ENCODE results near the gene ADSS1. TPM values are rescaled to one million over a fixed set of nuclear protein-coding genes. Genes with fewer than 3 reads are reported as not detected.

Gene ADSS1
- total RNA-seq, 4 donors from 2014 or later, result 4.4 to 11.3 (median 7.1) TPM; not detected in 1

DNA sequence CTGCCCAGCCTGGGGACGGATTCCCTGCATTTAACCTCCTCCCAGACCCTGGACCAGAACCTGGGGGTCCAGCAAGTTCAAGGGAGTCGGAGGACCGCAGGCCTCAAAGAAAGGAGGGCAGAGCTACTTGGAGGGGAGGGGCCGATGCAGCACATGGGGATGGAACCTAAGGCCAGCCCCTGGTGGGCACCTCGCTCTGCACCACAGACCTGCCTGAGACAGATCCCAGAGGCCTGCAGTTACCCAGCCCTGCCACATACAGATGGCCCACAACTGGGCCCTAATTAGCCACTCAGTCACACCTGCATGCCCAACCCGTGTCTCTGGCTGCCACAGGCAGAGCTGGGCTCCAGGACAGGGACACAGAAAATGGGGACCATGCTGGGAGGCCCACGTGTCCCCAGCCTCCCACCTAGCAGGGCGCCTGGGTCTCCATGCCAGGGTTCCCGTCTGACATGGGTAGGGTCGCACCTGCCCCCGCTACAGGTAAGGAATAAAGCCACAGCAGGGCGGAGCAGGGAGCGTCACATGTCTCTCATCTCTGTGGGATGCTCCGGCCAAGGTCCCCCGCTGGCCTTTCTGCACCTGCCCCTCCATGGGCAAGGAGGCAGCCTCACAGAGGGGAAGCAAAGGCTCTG, 54.8 kb downstream of the ADSS1 start:
- Histone ChIP-seq H3K9me3 (no peaks in the 10 kb centered on the region), H3K4me1 (no peaks in the 10 kb centered on the region), H3K36me3 (no peaks in the 10 kb centered on the region), H3K27ac (no peak overlapping the region), H3K27me3 (no peaks in the 10 kb centered on the region), H3K4me3 (no peak overlapping the region)
- TF ChIP-seq, protein P1, sequence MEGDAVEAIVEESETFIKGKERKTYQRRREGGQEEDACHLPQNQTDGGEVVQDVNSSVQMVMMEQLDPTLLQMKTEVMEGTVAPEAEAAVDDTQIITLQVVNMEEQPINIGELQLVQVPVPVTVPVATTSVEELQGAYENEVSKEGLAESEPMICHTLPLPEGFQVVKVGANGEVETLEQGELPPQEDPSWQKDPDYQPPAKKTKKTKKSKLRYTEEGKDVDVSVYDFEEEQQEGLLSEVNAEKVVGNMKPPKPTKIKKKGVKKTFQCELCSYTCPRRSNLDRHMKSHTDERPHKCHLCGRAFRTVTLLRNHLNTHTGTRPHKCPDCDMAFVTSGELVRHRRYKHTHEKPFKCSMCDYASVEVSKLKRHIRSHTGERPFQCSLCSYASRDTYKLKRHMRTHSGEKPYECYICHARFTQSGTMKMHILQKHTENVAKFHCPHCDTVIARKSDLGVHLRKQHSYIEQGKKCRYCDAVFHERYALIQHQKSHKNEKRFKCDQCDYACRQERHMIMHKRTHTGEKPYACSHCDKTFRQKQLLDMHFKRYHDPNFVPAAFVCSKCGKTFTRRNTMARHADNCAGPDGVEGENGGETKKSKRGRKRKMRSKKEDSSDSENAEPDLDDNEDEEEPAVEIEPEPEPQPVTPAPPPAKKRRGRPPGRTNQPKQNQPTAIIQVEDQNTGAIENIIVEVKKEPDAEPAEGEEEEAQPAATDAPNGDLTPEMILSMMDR (IDR thresholded peaks at IDR 0.05), result no peak
- TF ChIP-seq POLR2AphosphoS5 (IDR thresholded peaks at IDR 0.05) (no peak), EP300 (IDR thresholded peaks at IDR 0.05; ENCODE audit: low read depth) (no peak), POLR2A (IDR thresholded peaks at IDR 0.05) (no peak)
- DNase-seq, result no peak
- in situ Hi-C loops (cut with MboI; ENCODE audit: low pct_ligation_motif_present in 1 of 4, low pct_unique_long_range_greater_than_20kb in 1 of 4, low sequenced_read_pairs in 3 of 4), result no loop called here
- intact Hi-C loops (cut with DNase I; ENCODE audit: low total_unique reads), result no loop called here
- 86% methylated on average over 15 of the region's 15 CpGs; no CpG with 5 or more reads in 1 of the 2 donors for WGBS, 2 donors (ENCODE audit: low coverage in 1 of 2)

DNA sequence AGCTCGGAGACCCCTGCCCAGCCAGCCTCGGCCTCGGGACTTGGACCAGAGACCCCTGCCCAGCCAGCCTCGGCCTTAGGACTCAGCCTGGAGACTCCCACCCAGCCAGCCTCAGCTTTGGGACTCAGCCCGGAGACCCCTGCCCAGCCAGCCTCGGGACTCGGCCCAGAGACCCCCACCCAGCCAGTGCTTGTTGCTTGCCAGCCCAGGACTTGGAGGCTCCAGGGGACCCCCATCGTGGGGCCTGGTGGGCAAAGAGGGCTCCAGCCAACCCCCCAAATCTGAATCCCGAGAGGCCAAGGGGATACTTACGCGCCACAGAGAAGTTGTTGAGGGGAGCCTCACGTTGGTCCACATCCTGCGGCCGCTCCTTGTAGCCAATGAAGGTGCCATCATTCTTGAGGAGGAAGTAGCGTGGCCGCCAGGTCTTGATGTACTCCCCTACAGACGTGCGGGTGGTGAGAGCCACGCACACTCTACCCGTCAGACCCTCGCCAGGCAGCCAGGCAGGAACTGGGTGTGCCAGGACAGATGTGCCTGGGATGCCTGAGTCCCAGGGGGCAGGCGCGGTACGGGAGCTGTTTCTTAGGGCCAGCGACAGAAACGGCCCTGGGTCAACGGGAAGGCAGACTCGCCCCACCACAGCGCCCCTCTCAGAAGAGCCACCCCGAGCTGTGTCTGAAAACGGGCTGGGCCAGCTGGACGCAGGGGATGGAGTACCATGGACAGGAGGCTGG, 55.9 kb downstream of the ADSS1 start:
- no peak overlapping the region for H3K4me3 ChIP-seq
- no peaks in the 10 kb centered on the region for H3K36me3 ChIP-seq
- in situ Hi-C loops (cut with MboI; ENCODE audit: low pct_ligation_motif_present in 1 of 4, low pct_unique_long_range_greater_than_20kb in 1 of 4, low sequenced_read_pairs in 3 of 4) (no loop called here), intact Hi-C loops (cut with DNase I; ENCODE audit: low total_unique reads) (no loop called here)
- no peak for TF ChIP-seq POLR2AphosphoS5 (IDR thresholded peaks at IDR 0.05)
- DNase-seq, result no peak
- 90% methylated on average over 28 of the region's 32 CpGs; no CpG with 5 or more reads in 1 of the 2 donors for WGBS, 2 donors (ENCODE audit: low coverage in 1 of 2)
- no peaks in the 10 kb centered on the region for H3K4me1 ChIP-seq
- H3K9me3 ChIP-seq, result no peaks in the 10 kb centered on the region
- no peak overlapping the region for H3K27ac ChIP-seq
- no peaks in the 10 kb centered on the region for H3K27me3 ChIP-seq

DNA sequence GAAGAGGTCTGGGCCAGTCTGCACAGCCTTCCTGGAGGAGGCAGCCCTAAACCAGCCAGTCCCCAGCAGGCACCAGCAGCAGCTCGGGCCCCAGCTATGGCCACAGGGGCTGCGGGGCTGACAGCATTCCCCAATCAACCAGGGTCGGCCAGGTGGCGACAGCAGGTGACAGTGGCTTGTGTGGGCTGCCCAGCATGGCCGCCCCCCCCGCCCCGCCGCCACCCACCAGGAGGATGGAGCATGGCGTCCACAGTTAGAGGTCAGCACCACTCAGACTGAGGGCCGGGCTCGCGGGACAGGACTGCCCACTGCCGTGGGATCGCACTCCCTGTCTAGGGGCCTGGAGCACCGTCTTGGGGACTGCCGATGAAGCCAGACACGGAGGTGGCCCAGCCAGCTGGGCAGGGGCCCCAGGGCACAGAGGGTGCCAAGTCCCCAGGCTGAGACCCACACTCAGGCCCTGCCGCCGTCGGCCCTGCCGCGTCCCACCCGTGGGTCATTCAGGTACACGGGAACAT, 56.5 kb downstream of the ADSS1 start:
- Histone ChIP-seq H3K27me3 (no peaks in the 10 kb centered on the region), H3K36me3 (no peaks in the 10 kb centered on the region), H3K9me3 (no peaks in the 10 kb centered on the region), H3K27ac (no peak overlapping the region), H3K4me1 (no peaks in the 10 kb centered on the region), H3K4me3 (no peak overlapping the region)
- 90% methylated on average over 11 of the region's 24 CpGs; no CpG with 5 or more reads in 1 of the 2 donors for WGBS, 2 donors (ENCODE audit: low coverage in 1 of 2)
- TF ChIP-seq POLR2A (IDR thresholded peaks at IDR 0.05), result no peak
- no peak for TF ChIP-seq EP300 (IDR thresholded peaks at IDR 0.05; ENCODE audit: low read depth)
- no peak for TF ChIP-seq POLR2AphosphoS5 (IDR thresholded peaks at IDR 0.05)
- TF ChIP-seq, protein P1 (IDR thresholded peaks at IDR 0.05), result no peak
- intact Hi-C loops (cut with DNase I; ENCODE audit: low total_unique reads), result no loop called here
- in situ Hi-C loops (cut with MboI; ENCODE audit: low pct_ligation_motif_present in 1 of 4, low pct_unique_long_range_greater_than_20kb in 1 of 4, low sequenced_read_pairs in 3 of 4), result no loop called here
- no peak for DNase-seq

DNA sequence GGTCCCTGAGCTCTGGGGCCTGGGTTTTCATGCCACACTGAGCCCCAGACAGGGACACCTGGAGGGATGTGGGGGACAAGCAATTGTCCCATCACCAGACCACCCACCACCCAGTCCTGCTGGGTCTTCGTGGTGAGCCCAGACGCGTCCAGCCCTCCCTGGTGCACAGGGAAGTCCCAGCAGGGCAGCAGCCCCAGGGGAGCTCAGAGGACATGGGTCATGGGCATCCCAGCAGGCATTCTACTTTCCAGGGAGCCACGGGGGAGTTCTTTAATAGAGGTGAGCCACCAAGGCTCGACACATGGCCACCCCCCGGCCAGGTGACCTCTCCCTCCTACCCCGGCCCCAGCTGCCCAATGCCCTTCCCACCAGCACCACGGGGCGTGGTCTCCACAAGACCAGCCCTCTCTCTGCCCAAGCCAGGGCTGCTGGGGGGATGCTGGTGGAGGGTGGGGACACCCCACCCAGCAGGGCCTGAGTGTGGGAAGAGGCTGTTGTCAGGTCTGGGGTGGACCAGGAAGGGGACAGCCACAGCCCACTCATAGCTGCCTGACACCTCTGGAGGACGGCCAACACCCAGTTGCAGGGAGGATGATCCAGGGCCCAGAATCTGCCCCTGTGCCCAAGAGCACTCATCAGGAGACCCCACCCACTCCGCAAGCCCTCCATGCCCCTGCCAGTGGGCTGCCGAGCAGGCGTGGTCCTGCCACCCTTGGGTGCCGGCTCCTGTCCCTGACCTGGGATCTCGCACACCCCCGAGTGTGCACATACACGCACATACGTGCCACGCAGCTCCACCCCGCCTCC, 57.4 kb downstream of the ADSS1 start:
- intact Hi-C loops (cut with DNase I; ENCODE audit: low total_unique reads) (no loop called here), in situ Hi-C loops (cut with MboI; ENCODE audit: low pct_ligation_motif_present in 1 of 4, low pct_unique_long_range_greater_than_20kb in 1 of 4, low sequenced_read_pairs in 3 of 4) (no loop called here)
- H3K9me3 ChIP-seq, result no peaks in the 10 kb centered on the region
- no peaks in the 10 kb centered on the region for H3K36me3 ChIP-seq
- 92 to 100% methylated on average over 1 to 17 of the region's 20 CpGs for whole genome bisulfite sequencing, 2 donors (ENCODE audit: low coverage in 1 of 2)
- no peak overlapping the region for H3K27ac ChIP-seq
- TF ChIP-seq EP300 (IDR thresholded peaks at IDR 0.05; ENCODE audit: low read depth), result no peak
- TF ChIP-seq, protein P1 (IDR thresholded peaks at IDR 0.05), result no peak
- TF ChIP-seq POLR2AphosphoS5 (IDR thresholded peaks at IDR 0.05), result no peak
- TF ChIP-seq POLR2A (IDR thresholded peaks at IDR 0.05), result no peak
- H3K27me3 ChIP-seq, result no peaks in the 10 kb centered on the region
- no peak overlapping the region for H3K4me3 ChIP-seq
- DNase-seq, result no peak
- no peaks in the 10 kb centered on the region for H3K4me1 ChIP-seq

Data from transverse colon (tissue), 4 donors.